UCSD-AML1 (cell line): Measurements from ENCODE around the gene RASA3.

Experiments used
- DNase-seq: peaks from one replicate; lab custom pipeline; 2025; ENCODE audit not compliant: unreplicated experiment; lab: John Stamatoyannopoulos, UW

RASA3 gene

GRCh38 chr13:113973218-113974164 lies 158.9 kb downstream of the RASA3 start, which contains the start of gene C13orf46:
Gene C13orf46, minus strand, starts transcription at chr13:113974076. Its CDS starts 79 bp downstream, at chr13:113973997.
- DNase-seq = no peak

- DNase-seq = no peak
Observed at GRCh38 chr13:113972451-113973217, 159.8 kb downstream of the RASA3 start.

- no peak for DNase-seq
Observed at GRCh38 chr13:113971471-113972231, 160.8 kb downstream of the RASA3 start.

GRCh38 chr13:113970810-113971470 lies 161.5 kb downstream of the RASA3 start:
- no peak for DNase-seq

GRCh38 chr13:113969973-113970611 lies 162.3 kb downstream of the RASA3 start:
- DNase-seq = no peak

GRCh38 chr13:113969311-113969972 lies 163.0 kb downstream of the RASA3 start:
- no peak for DNase-seq

GRCh38 chr13:113968463-113969310 lies 163.7 kb downstream of the RASA3 start:
- no peak for DNase-seq

- no peak for DNase-seq
Observed at GRCh38 chr13:113967729-113968462, 164.5 kb downstream of the RASA3 start.

- no peak for DNase-seq
Observed at GRCh38 chr13:113967206-113967720, 165.2 kb downstream of the RASA3 start.

GRCh38 chr13:113965968-113966884 lies 166.2 kb downstream of the RASA3 start:
- DNase-seq = no peak

GRCh38 chr13:113965383-113965874 lies 167.0 kb downstream of the RASA3 start:
- no peak for DNase-seq

GRCh38 chr13:113964251-113964995 lies 168.0 kb downstream of the RASA3 start:
- no peak for DNase-seq

GRCh38 chr13:113963376-113963775 lies 169.0 kb downstream of the RASA3 start:
- DNase-seq = no peak

- no peak for DNase-seq
Observed at GRCh38 chr13:113962975-113963374, 169.4 kb downstream of the RASA3 start.

- DNase-seq = no peak
Observed at GRCh38 chr13:113962386-113962785, 170.0 kb downstream of the RASA3 start.
